ENCODE measurements around the gene TBX3. TPM values are rescaled to one million over a fixed set of nuclear protein-coding genes. Genes with fewer than 3 reads are reported as not detected.
A peak's percentile ranks its signal among the peaks of the same experiment; 100 is the strongest.

Gene TBX3
- total RNA-seq, 4 donors from 2014 or later, result 15.2 to 48.1 (median 35.4) TPM

DNA sequence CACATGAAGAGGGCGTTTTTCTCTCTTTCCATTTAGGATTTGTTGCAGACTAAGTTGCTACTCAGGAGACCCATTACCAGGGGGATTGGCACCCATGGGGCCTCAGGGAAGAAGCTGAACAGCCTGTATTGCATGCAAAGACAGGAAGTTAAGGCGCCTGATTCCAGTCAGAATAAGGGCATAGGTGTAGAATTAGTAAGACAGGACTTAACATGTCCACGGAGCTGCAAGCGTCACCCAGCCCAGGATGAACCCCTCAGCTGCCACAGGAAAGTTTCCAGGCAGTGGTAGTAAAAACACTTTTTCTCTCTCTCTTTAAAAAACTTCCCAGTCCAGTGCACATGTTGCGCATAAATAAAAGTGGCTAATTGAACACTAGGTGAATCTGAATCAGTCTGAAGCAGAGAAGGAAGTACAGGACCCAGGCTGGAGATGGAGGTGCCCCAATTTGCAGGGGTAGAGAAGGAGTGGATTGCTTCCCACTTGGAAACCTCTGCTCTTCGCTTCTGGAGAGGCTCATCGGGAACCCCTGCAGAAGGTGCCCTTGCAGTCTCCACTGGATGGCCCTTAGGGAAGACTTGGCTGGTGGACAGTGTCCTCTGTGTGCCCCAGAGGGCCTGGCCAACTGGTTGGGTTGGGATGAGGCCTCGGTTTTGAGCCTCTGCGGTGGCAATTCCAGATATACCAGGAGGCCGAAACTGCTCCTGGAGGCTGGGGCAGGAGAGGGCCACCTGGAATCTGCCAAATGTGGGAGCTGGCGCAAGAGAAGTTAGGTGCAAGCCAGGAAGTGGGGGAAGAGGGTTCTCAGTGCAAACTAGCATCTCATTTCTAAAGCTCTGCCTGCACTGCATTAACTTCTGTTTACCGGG lies 10.7 kb upstream of the TBX3 start:
- intact Hi-C loops (cut with DNase I; ENCODE audit: low total_unique reads), result no loop called here
- H3K4me3 ChIP-seq (ENCODE audit: low read depth, poor library complexity, severe bottlenecking), result no peak overlapping the region
- WGBS, 2 donors, result 55 to 57% methylated on average over 12 of the region's 12 CpGs
- no peak for DNase-seq (ENCODE audit: low spot score in 2 of 2)
- no peak for TF ChIP-seq POLR2A (IDR thresholded peaks at IDR 0.05)
- TF ChIP-seq, protein P1, sequence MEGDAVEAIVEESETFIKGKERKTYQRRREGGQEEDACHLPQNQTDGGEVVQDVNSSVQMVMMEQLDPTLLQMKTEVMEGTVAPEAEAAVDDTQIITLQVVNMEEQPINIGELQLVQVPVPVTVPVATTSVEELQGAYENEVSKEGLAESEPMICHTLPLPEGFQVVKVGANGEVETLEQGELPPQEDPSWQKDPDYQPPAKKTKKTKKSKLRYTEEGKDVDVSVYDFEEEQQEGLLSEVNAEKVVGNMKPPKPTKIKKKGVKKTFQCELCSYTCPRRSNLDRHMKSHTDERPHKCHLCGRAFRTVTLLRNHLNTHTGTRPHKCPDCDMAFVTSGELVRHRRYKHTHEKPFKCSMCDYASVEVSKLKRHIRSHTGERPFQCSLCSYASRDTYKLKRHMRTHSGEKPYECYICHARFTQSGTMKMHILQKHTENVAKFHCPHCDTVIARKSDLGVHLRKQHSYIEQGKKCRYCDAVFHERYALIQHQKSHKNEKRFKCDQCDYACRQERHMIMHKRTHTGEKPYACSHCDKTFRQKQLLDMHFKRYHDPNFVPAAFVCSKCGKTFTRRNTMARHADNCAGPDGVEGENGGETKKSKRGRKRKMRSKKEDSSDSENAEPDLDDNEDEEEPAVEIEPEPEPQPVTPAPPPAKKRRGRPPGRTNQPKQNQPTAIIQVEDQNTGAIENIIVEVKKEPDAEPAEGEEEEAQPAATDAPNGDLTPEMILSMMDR (IDR thresholded peaks at IDR 0.05), result no peak

GRCh38 chr12:114693532-114693931 lies 9.6 kb upstream of the TBX3 start:
- H3K4me3 ChIP-seq (ENCODE audit: low read depth, poor library complexity, severe bottlenecking), result no peak overlapping the region
- DNase-seq (ENCODE audit: low spot score in 2 of 2), result no peak
- TF ChIP-seq, protein P1 (IDR thresholded peaks at IDR 0.05), result no peak
- TF ChIP-seq POLR2A (IDR thresholded peaks at IDR 0.05), result no peak
- WGBS, 2 donors, result 55 to 67% methylated on average over 6 of the region's 6 CpGs
- intact Hi-C loops (cut with DNase I; ENCODE audit: low total_unique reads), result no loop called here

DNA sequence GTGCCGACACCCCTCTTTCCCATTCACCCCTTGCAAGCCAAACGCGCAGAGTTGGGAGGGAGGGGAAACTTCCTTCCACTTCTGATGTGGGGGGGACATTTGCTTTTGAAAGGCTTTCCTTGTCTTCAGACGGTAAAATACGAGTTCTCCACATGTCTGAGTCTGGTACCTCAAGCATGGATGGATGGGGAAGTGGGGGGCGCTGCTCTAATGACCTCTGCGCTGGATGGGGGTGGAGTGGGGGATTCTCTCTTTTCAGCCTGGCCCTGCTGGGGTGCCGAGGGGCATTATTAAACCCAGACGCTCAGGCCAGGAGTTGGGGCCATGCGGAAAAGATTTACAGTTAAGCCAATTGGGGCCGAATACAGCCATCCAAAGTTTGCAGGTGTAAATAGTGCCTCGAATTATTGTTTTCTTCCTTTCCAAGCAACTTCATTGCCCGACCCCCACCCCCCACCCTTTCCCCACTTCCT lies 9.1 kb upstream of the TBX3 start:
- DNase-seq (ENCODE audit: low spot score in 2 of 2), result no peak
- TF ChIP-seq, protein P1 (IDR thresholded peaks at IDR 0.05), result no peak
- TF ChIP-seq POLR2A (IDR thresholded peaks at IDR 0.05), result no peak
- WGBS, 2 donors, result 13 to 17% methylated on average over 13 of the region's 13 CpGs
- peak overlapping the region; percentile 35 for H3K4me3 ChIP-seq (ENCODE audit: low read depth, poor library complexity, severe bottlenecking)
- intact Hi-C loops (cut with DNase I; ENCODE audit: low total_unique reads), result no loop called here

- peak overlapping the region; percentile 35 for H3K4me3 ChIP-seq (ENCODE audit: low read depth, poor library complexity, severe bottlenecking)
- intact Hi-C loops (cut with DNase I; ENCODE audit: low total_unique reads), result no loop called here
- WGBS, 2 donors, result 10 to 20% methylated on average over 47 of the region's 62 CpGs
- TF ChIP-seq POLR2A (IDR thresholded peaks at IDR 0.05), result no peak
- TF ChIP-seq, protein P1 (IDR thresholded peaks at IDR 0.05), result no peak
- no peak for DNase-seq (ENCODE audit: low spot score in 2 of 2)
Observed at GRCh38 chr12:114692186-114693058, 8.4 kb upstream of the TBX3 start.

- DNase-seq (ENCODE audit: low spot score in 2 of 2), result no peak
- no peak overlapping the region for H3K4me3 ChIP-seq (ENCODE audit: low read depth, poor library complexity, severe bottlenecking)
- WGBS, 2 donors, result 65 to 67% methylated on average over 18 of the region's 18 CpGs
- intact Hi-C loops (cut with DNase I; ENCODE audit: low total_unique reads), result no loop called here
- TF ChIP-seq, protein P1 (IDR thresholded peaks at IDR 0.05), result no peak
- no peak for TF ChIP-seq POLR2A (IDR thresholded peaks at IDR 0.05)
Observed at GRCh38 chr12:114691763-114692185, 7.8 kb upstream of the TBX3 start.

Data from lower leg skin (tissue), 4 donors.